H9 (cell line): ENCODE results near the gene CLN3. TPM values are rescaled to one million over a fixed set of nuclear protein-coding genes. Genes with fewer than 3 reads are reported as not detected.

Source experiments
- DNase-seq: peaks from one replicate; pipeline ENCODE4 v3.0.0-alpha.2; 2017
- H2AFZ ChIP-seq: one replicate; pipeline ENCODE4 v1.6.1; 2013; ENCODE audit warnings: mild to moderate bottlenecking, low read length, control low read depth, moderate library complexity
- H2AK5ac ChIP-seq: 2 replicates; pipeline ENCODE4 v1.6.1; 2013; ENCODE audit warnings: low read length, control low read depth, mixed read lengths; ENCODE audit not compliant: insufficient read length
- H2BK120ac ChIP-seq: one replicate; pipeline ENCODE4 v1.6.1; 2013; ENCODE audit warnings: low read depth, mild to moderate bottlenecking, low read length, control low read depth, inconsistent platforms; ENCODE audit not compliant: poor library complexity, severe bottlenecking
- H2BK12ac ChIP-seq: 2 replicates; pipeline ENCODE4 v1.6.1; 2013; ENCODE audit warnings: low read length, control low read depth, mixed read lengths, low read depth; ENCODE audit not compliant: insufficient read length
- H2BK15ac ChIP-seq: 2 replicates; pipeline ENCODE4 v1.6.1; 2013; ENCODE audit warnings: low read depth, low read length, control low read depth
- H2BK20ac ChIP-seq: one replicate; pipeline ENCODE4 v1.6.1; 2013; ENCODE audit warnings: low read depth, mild to moderate bottlenecking, low read length, control low read depth, inconsistent platforms; ENCODE audit not compliant: poor library complexity, severe bottlenecking
- H2BK5ac ChIP-seq: 2 replicates; pipeline ENCODE4 v1.6.1; 2013; ENCODE audit warnings: low read length, control low read depth, mixed read lengths; ENCODE audit not compliant: insufficient read length
- H3K14ac ChIP-seq: 2 replicates; pipeline ENCODE4 v1.6.1; 2013; ENCODE audit warnings: low read length, control low read depth; ENCODE audit not compliant: insufficient read depth
- H3K18ac ChIP-seq: 2 replicates; pipeline ENCODE4 v1.6.1; 2013; ENCODE audit warnings: low read depth, mild to moderate bottlenecking, mixed read lengths, low read length, control low read depth; ENCODE audit not compliant: insufficient read length
- H3K23ac ChIP-seq: 2 replicates; pipeline ENCODE4 v1.6.1; 2013; ENCODE audit warnings: low read length, control low read depth, mixed read lengths, low read depth; ENCODE audit not compliant: insufficient read length
- H3K23me2 ChIP-seq: 2 replicates; pipeline ENCODE4 v1.6.1; 2013; ENCODE audit warnings: low read depth, mild to moderate bottlenecking, mixed read lengths, low read length, control low read depth; ENCODE audit not compliant: insufficient read length, poor library complexity, severe bottlenecking
- H3K27ac ChIP-seq: 2 replicates; pipeline ENCODE4 v1.5.1; 2013; ENCODE audit warnings: low read length, control low read depth, mixed read lengths, low read depth; ENCODE audit not compliant: insufficient read length
- H3K27me3 ChIP-seq: 2 replicates; pipeline ENCODE4 v1.6.1; 2013; ENCODE audit warnings: low read length, control low read depth, inconsistent platforms; ENCODE audit not compliant: insufficient read depth
- H3K4ac ChIP-seq: 2 replicates; pipeline ENCODE4 v1.6.1; 2013; ENCODE audit warnings: low read depth, mild to moderate bottlenecking, control low read depth, inconsistent platforms, low read length, moderate library complexity
- H3K4me1 ChIP-seq: 2 replicates; pipeline ENCODE4 v1.6.1; 2013; ENCODE audit warnings: low read length, control low read depth, inconsistent platforms; ENCODE audit not compliant: insufficient read depth
- H3K4me2 ChIP-seq: 2 replicates; pipeline ENCODE4 v1.6.1; 2013; ENCODE audit warnings: low read length, control low read depth, mixed read lengths; ENCODE audit not compliant: insufficient read length, insufficient read depth
- H3K56ac ChIP-seq: 2 replicates; pipeline ENCODE4 v1.6.1; 2013; ENCODE audit warnings: low read depth, mild to moderate bottlenecking, mixed read lengths, low read length, control low read depth; ENCODE audit not compliant: insufficient read length
- H3K79me1 ChIP-seq: 2 replicates; pipeline ENCODE4 v1.6.1; 2013; ENCODE audit warnings: low read depth, mild to moderate bottlenecking, moderate library complexity, low read length, control low read depth, inconsistent platforms; ENCODE audit not compliant: insufficient read depth, poor library complexity, severe bottlenecking
- H3K79me2 ChIP-seq: 2 replicates; pipeline ENCODE4 v1.6.1; 2013; ENCODE audit warnings: low read length, control low read depth, inconsistent platforms; ENCODE audit not compliant: insufficient read depth
- H3K9ac ChIP-seq: 2 replicates; pipeline ENCODE4 v1.6.1; 2013; ENCODE audit warnings: low read length, control low read depth, mixed read lengths; ENCODE audit not compliant: insufficient read length; ENCODE audit errors: extremely low read depth
- H3K9me3 ChIP-seq: one replicate; pipeline ENCODE4 v1.6.1; 2013; ENCODE audit warnings: low read depth, low read length, inconsistent platforms; ENCODE audit not compliant: control insufficient read depth
- H3T11ph ChIP-seq: one replicate; pipeline ENCODE4 v1.6.1; 2013; ENCODE audit warnings: mild to moderate bottlenecking, low read length, control low read depth, inconsistent platforms
- H4K20me1 ChIP-seq: one replicate; pipeline ENCODE4 v1.6.1; 2013; ENCODE audit not compliant: control insufficient read depth, insufficient read length, insufficient read depth
- H4K5ac ChIP-seq: 2 replicates; pipeline ENCODE4 v1.6.1; 2013; ENCODE audit warnings: low read depth, mild to moderate bottlenecking, mixed read lengths, low read length, control low read depth; ENCODE audit not compliant: insufficient read length
- H4K8ac ChIP-seq: replicated peaks from 2 replicates; pipeline ENCODE4 v1.6.1; 2013; ENCODE audit warnings: low read length, control low read depth, mixed read lengths, low read depth; ENCODE audit not compliant: insufficient read length
- H4K91ac ChIP-seq: 2 replicates; pipeline ENCODE4 v1.6.1; 2013; ENCODE audit warnings: low read depth, mild to moderate bottlenecking, moderate library complexity, mixed read lengths, low read length, control low read depth; ENCODE audit not compliant: insufficient read length
- H3K27ac Mint-ChIP-seq, 3 experiments: 2 replicates in 2 of 3; 3 replicates in 1 of 3; pipeline ENCODE4 v1.8.0; 2020 to 2021; ENCODE audit warnings: mixed read lengths in 3 of 3, mild to moderate bottlenecking in 1 of 3, moderate library complexity in 1 of 3
- H3K27me3 Mint-ChIP-seq: 2 replicates; pipeline ENCODE4 v1.8.0; 2021; ENCODE audit warnings: low read depth, mild to moderate bottlenecking, moderate library complexity, mixed read lengths
- H3K36me3 Mint-ChIP-seq, 3 experiments: 2 replicates in 2 of 3; 3 replicates in 1 of 3; pipeline ENCODE4 v1.8.0; 2020 to 2021; ENCODE audit warnings: low read depth in 3 of 3, mixed read lengths in 3 of 3; ENCODE audit not compliant: insufficient read depth in 1 of 3
- H3K4me1 Mint-ChIP-seq, 2 experiments: 2 replicates each; pipeline ENCODE4 v1.8.0; 2020; ENCODE audit warnings: mixed read lengths in 2 of 2
- H3K4me3 Mint-ChIP-seq, 2 experiments: 2 replicates in 1 of 2; 3 replicates in 1 of 2; pipeline ENCODE4 v1.8.0; 2020 to 2021; ENCODE audit warnings: mild to moderate bottlenecking in 2 of 2, mixed read lengths in 2 of 2, moderate library complexity in 1 of 2
- H3K9me3 Mint-ChIP-seq, 2 experiments: 2 replicates in 1 of 2; 3 replicates in 1 of 2; pipeline ENCODE4 v1.8.0; 2020; ENCODE audit warnings: mild to moderate bottlenecking in 2 of 2, mixed read lengths in 2 of 2, moderate library complexity in 1 of 2
- WGBS: extraction: QIAGEN DNeasy Blood & Tissue Kit; methylation state at CpG from one replicate; pipeline ENCODE4 v1.1.7; 2013; ENCODE audit warnings: missing lambda C conversion rate, low lambda C conversion rate, mixed read lengths; ENCODE audit not compliant: insufficient read length; ENCODE audit errors: extremely low coverage; 5-methylcytosine and 5-hydroxymethylcytosine counted together
- total RNA-seq: library from RNA; stranded (reverse); gene quantifications from 2 replicates; pipeline ENCODE4 v1.2.1, GENCODE V29; 2021
- TF ChIP-seq, protein P1 (sequence below): fragments of 200-600 bp; sonication (generic); conservative IDR thresholded peaks from 3 replicates; pipeline ENCODE4 v1.8.0; 2021; ENCODE audit warnings: antibody characterized with exemption, mild to moderate bottlenecking

CLN3 gene
- total RNA-seq, 1 experiment from 2014 or later, result 21.4 TPM

DNA sequence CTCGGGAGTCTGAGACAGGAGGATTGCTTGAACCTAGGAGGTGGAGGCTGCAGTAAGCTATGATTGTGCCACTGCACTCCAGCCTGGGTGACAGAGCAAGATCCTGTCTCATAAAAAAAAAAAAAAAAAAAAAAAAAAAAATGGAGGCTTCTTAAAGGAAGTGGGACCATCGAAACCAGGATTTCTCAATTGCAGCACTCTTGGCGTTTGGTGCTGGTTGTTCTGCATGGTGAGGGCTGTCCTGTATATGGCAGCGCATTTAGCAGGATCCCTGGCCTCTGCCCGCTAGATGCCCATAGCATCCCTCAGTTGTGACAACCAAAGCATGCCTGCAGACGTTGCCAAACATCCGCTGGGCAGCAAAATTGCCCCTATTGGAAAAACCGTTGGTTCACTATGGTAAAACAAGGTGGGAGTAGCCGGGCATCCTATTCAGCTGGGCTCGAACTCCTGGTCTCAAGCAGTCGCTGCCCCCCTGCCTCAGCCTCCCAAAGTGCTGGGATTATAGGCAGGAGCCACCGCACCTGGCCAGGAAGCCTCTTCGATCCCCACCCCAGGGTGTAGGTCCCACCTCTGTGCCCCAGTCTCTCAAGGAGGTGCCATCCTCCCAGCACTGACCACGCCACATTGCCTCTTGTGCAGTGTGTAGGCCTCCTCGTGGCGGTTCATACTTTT lies 13.2 kb downstream of the CLN3 start:
- Histone ChIP-seq H3K4ac (no peak overlapping the region), H2BK20ac (no peak overlapping the region), H3K79me2 (no peaks in the 10 kb centered on the region), H3K18ac (no peak overlapping the region), H2AK5ac (no peak overlapping the region), H2AFZ (no peak overlapping the region), H4K91ac (no peak overlapping the region), H3K4me1 (no peaks in the 10 kb centered on the region), H4K20me1 (no peaks in the 10 kb centered on the region), H2BK15ac (no peak overlapping the region), H2BK120ac (no peak overlapping the region), H3K79me1 (no peaks in the 10 kb centered on the region), H2BK12ac (no peak overlapping the region), H3K23ac (no peak overlapping the region), H4K8ac (no peak overlapping the region), H3K27me3 (no peaks in the 10 kb centered on the region), H3K9me3 (no peaks in the 10 kb centered on the region), H3K9ac (no peak overlapping the region), H2BK5ac (no peak overlapping the region), H3K56ac (no peak overlapping the region), H3K4me2 (no peak overlapping the region), H3K23me2 (no peaks in the 10 kb centered on the region), H3T11ph (no peak overlapping the region), H4K5ac (no peak overlapping the region), H3K27ac (no peak overlapping the region), H3K14ac (no peak overlapping the region)
- Mint-ChIP-seq H3K27ac (no peak overlapping the region), H3K27me3 (no peaks in the 10 kb centered on the region), H3K4me1 (no peaks in the 10 kb centered on the region), H3K36me3 (peaks cover 2 to 22% (median 15%) of the 10 kb centered on the region in 3 experiments; a peak in 6 of 7 replicates), H3K9me3 (no peaks in the 10 kb centered on the region), H3K4me3 (no peak overlapping the region)
- TF ChIP-seq, protein P1, sequence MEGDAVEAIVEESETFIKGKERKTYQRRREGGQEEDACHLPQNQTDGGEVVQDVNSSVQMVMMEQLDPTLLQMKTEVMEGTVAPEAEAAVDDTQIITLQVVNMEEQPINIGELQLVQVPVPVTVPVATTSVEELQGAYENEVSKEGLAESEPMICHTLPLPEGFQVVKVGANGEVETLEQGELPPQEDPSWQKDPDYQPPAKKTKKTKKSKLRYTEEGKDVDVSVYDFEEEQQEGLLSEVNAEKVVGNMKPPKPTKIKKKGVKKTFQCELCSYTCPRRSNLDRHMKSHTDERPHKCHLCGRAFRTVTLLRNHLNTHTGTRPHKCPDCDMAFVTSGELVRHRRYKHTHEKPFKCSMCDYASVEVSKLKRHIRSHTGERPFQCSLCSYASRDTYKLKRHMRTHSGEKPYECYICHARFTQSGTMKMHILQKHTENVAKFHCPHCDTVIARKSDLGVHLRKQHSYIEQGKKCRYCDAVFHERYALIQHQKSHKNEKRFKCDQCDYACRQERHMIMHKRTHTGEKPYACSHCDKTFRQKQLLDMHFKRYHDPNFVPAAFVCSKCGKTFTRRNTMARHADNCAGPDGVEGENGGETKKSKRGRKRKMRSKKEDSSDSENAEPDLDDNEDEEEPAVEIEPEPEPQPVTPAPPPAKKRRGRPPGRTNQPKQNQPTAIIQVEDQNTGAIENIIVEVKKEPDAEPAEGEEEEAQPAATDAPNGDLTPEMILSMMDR, result no peak
- no peak for DNase-seq
- no CpG with 5 or more reads among the region's 16 CpGs for WGBS
